Measurements from ENCODE around the gene FBXL3.
A peak's percentile ranks its signal among the peaks of the same experiment; 100 is the strongest.
"Not testable (repeated sequence)": the region's sequence is repeated elsewhere in the genome, so short reads cannot be mapped to it uniquely, and the experiment has no call there.

The FBXL3 gene

DNA sequence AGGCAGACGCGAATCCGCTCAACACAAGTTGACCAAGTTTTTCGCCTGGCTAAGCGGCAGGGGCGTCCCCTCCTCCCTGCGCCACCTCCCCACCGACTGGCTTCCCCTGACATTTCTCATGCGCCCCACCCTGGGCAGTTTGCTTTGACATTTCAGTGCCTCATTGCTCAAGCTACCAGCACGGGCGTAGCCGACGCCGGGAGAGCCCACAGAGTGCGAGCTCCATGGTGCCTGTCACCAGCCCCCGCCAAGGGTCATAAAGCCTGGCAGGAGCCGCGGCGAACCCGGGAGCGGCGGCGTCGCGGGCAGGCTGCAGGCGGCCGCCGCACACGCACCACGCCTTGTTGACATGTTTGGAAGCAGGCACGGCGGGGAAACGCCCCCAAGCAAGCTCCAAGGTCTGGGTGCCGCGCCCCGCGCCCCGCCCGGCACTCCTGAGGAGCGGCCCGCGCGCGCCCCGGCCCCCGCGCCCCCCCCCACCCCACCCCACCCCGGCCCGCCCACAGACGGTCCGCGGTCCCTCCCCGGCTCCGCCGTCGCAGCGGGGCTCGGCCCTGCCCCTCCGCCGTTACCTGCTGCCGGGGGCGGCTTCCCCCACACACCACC is 601 bp downstream of the FBXL3 start:
- peak; percentile 92 for DNase-seq

GRCh38 chr13:77022341-77022740 is 4.6 kb downstream of the FBXL3 start:
- no peak for DNase-seq

GRCh38 chr13:77019756-77020155 is 7.2 kb downstream of the FBXL3 start:
- no peak for DNase-seq

GRCh38 chr13:77016888-77017623 is 9.9 kb downstream of the FBXL3 start:
- no peak for DNase-seq

GRCh38 chr13:77016251-77016812 is 10.6 kb downstream of the FBXL3 start:
- no peak for DNase-seq

DNA sequence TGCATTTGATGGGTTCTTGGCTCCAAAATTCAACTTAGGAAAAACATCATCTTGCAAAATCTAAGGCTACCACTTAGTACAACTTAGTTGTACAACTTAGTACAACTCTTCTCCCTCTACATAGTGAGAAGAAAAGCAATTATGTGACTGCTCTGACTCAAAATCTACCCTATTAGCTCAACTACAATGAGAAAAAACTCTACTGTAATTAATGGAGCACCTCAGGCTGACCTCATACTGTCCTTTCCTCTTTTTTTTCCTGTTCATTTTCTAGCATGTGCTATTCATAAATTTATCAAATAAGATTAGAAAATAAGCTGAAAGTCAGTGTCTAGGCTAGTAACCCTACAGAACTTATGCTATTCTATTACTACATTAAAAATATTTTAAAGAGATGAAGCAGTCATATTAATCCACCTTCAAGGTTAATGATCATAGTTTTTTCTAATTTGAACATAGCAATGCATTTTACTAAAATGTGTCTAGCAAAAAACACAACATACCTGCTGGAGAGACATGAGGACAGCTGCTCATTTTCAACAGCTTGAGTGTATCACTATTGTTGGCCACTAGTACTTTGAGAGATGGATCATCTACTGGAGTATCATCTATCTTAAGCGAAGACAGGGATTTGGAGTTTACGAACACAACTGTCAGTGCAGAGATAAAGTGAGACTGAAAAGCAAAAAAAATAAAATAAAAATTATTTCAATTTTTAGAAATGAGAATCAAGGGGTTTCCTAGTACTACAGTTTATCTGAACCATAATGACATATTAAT is 11.9 kb downstream of the FBXL3 start:
- no peak for DNase-seq

- DNase-seq, result no peak
Observed at GRCh38 chr13:77013853-77014542, 13.0 kb downstream of the FBXL3 start.

- not testable (repeated sequence) for DNase-seq
Observed at GRCh38 chr13:77009719-77010118, 17.2 kb downstream of the FBXL3 start.

GRCh38 chr13:77009011-77009410 is 17.9 kb downstream of the FBXL3 start:
- DNase-seq, result no peak

DNA sequence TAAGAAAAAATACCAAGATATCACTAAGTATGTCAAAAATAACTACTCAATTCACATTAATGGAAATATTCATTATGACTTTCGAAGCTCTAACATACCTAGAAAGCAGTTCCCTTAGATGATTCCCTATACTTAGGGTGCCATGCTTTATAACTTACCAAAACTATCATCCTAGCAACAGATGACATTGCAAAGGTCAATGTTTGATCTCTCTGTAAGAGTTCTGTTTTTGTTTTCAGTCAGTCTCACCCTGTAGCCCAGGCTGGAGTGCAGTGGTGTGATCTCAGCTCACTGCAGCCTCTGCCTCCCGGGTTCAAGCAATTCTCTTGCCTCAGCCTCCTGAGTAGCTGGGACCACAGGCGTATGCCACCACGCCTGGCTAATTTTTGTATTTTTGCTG is 18.6 kb downstream of the FBXL3 start:
- DNase-seq, result not testable (repeated sequence)

- peak; percentile 59 for DNase-seq
Observed at GRCh38 chr13:77002590-77003190, 24.3 kb downstream of the FBXL3 start.

DNA sequence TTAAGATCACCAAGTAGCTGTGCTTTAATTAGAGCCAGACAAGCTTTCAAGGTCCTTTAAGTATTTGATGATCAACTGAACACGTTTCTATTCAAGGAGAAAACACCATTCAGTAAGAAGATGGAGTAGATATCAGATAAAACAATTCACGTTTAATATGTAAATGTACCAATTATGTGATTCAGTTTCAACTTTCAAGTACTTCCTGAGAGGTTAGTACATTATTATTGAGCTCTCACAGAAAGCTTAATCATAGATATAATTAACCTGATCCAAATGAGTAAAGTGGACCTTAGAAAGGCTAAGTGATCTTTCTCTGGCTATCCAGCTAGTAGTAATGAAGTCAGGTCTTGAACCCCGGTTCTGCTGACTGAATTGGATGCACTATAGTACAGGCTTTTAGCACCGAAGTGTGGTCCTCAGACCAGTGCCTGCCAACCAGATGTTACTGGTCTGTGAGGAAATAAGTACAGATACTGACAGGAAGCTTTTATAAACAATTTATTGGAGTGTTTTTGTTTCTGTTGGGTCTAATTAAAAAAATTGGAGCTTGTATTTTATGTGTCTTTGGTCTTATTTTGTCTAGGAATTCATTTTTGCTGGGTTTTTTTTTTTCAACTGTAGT is 24.9 kb downstream of the FBXL3 start:
- no peak for DNase-seq

DNA sequence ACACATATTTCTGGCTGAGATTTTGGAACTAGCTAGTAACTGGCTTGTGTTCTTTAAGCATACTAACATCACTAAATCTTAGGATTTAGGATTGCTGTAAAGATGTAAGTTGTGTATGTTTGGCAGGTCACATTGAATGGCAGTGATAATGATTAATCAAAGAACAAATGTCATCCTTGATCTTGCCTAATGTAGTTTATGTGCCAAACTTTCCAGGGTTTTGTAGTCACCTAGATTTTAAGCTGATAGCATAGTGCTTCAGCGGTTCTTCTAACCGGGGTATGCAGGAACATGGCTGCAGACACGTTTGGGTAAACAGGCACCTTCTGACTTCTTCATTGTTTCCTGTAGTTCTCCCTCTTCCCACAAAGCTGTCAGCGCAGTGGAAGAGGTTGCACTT is 25.4 kb downstream of the FBXL3 start:
- DNase-seq, result no peak

GRCh38 chr13:77000475-77000874 is 26.5 kb downstream of the FBXL3 start:
- DNase-seq, result no peak

DNA sequence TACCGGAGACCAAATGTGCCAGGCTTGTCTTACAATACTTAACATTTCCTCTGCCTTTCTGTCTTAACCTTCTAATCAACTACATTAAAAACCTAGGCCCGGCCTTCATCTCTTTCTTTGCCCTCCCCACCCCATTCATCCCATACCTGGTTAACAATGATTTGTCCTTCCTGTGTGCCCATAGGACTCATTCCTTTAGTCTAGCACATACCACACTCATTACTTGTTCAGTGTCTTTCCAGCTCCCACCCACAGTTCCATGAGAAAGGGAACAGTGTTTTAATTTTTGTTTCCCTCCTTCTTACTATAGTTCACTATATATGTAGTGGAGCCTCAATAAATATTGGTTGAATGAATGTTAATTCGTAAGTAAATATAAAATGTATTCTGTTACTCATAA is 32.7 kb downstream of the FBXL3 start:
- no peak for DNase-seq

GRCh38 chr13:76993473-76993872 is 33.5 kb downstream of the FBXL3 start:
- DNase-seq, result no peak

DNA sequence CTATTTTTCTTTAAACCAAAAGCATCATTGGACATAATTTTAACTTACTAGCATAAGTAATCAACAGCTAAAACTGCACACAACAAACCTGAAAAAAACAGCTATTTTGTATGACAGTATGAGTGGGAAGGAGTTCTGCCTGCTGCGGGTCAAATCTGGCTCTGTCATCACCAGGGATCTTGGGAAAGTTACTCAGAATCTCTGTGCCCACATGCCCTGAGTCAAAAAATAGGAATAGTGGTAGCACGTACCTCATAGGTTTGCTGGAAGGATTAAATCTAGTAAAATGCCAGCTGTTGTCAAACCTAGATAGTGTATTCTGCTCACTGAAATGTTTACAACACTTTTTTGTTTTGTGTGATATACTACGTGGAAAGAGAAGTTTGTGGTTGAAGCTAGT is 33.9 kb downstream of the FBXL3 start:
- DNase-seq, result no peak

- peak; percentile 43 for DNase-seq
Observed at GRCh38 chr13:76992548-76993001, 34.4 kb downstream of the FBXL3 start.

DNA sequence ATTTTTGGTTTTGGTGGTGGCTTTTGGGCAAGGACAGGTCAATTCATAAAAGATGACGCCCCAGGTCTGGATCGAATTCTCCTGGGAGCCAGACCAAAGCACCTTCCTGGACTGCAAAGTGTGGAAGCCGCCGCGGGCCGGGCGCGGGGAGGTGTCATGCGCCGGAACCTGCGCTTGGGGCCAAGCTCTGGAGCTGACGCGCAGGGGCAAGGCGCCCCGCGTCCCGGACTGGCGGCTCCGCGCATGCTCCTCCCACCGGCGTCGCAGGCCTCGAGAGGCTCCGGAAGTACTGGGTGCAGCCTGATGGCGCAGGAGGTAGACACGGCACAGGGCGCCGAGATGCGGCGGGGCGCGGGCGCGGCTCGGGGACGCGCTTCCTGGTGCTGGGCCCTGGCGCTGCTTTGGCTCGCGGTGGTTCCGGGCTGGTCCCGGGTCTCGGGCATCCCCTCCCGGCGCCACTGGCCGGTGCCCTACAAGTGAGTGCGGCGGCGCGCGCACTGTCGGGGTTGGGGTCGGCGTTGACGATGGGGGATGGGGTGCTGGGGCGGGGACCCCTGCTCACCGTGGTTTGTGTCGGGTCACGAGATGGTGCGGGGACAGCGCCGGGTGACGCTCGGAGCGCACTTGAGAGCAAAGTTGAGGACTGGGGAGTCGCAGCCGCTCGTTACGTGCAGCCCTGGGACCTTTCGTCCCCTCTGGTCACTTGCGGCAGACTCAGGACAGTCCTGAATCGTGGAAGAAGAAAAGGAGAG is 35.0 kb downstream of the FBXL3 start, which contains the start of gene CLN5:
TSS of gene CLN5 (plus strand) at position 286 of the 752 bp plus-strand sequence. CDS start at position 304, 18 bp downstream.
- DNase-seq, result peak; percentile 96

GRCh38 chr13:76991432-76991795 is 35.5 kb downstream of the FBXL3 start:
- peak; percentile 39 for DNase-seq

DNA sequence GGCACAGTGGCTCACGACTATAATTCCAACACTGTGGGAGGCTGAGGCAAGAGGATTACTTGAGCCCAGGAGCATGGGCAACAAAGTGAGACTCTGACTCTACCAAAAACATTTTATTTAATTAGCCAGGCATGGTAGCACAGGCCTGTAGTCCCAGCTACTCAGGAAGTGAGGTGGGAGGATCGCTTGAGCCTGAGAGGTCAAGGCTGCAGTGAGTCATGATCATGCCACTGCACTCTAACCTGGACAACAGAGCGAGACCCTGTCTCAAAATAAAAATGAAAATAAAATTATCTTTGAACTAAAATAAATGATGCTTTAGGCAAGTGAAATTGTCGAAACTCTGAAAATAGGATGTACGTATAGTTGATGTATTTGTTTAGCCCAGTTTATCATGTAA is 43.3 kb downstream of the FBXL3 start:
- DNase-seq, result no peak
